Lower leg skin (tissue), 4 donors: ENCODE results near the gene RAB7A. TPM values are rescaled to one million over a fixed set of nuclear protein-coding genes. Genes with fewer than 3 reads are reported as not detected.

Source experiments
- DNase-seq, 2 donors: peaks; one replicate each; pipeline ENCODE4 v3.0.0-alpha.2; 2019; ENCODE audit warnings: low spot score in 2 of 2
- H3K4me3 ChIP-seq: fragments of 200-600 bp; sonication (generic); 2 replicates; pipeline ENCODE4 v1.5.1; 2017; ENCODE audit warnings: mild to moderate bottlenecking, low read depth; ENCODE audit not compliant: poor library complexity, severe bottlenecking
- POLR2A ChIP-seq, 2 donors: fragments of 450-650 bp; IDR thresholded peaks; one replicate each; pipeline ENCODE4 v1.6.1; 2016 to 2017; ENCODE audit warnings: antibody characterized with exemption in 2 of 2, mild to moderate bottlenecking in 1 of 2, moderate library complexity in 1 of 2
- WGBS, 2 donors: methylation state at CpG; one replicate each; pipeline ENCODE4 v1.1.5; 2018; 5-methylcytosine and 5-hydroxymethylcytosine counted together
- intact Hi-C: fragments of 100-400 bp; cut with DNase I; formaldehyde crosslinking; loops from one replicate; pipeline ENCODE4 v1.15.0; 2023; ENCODE audit warnings: low total_unique reads
- total RNA-seq, 4 donors: library from RNA; depleted of rRNA; stranded (reverse); fragments of >200 nt; gene quantifications; one replicate each; pipeline ENCODE4 v1.1.0, GENCODE V29; 2016
- TF ChIP-seq, protein P1 (sequence below), 3 donors: fragments of 450-650 bp; IDR thresholded peaks; one replicate each; pipeline ENCODE4 v1.5.1; 2016; ENCODE audit warnings: antibody characterized with exemption in 3 of 3, mild to moderate bottlenecking in 3 of 3, moderate library complexity in 2 of 3

Gene RAB7A
- total RNA-seq, 4 donors from 2014 or later, result 82.0 to 127 (median 114) TPM

DNA sequence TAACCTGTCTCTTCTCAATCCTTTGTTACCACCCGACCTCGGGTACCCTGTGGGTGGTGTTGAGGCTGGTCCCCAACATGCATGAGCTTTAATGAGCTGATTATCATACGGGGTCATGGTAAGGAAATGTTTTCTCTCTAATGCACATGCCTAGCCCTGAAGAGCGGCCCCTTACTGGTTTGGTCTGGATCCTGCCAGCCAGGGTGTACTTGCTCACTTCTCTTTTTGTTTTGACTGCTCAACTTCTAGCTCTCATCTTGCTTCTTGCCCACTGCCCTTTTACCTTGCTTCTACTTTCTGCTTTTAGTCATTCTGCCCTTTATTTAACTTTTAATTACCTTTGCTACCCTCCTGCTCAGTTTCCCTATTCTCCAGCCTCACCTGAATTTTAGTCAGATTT is 109.1 kb downstream of the RAB7A start:
- 86 to 87% methylated on average over 4 of the region's 4 CpGs for WGBS, 2 donors
- DNase-seq, result no peak
- TF ChIP-seq POLR2A (IDR thresholded peaks at IDR 0.05), result no peak
- TF ChIP-seq, protein P1, sequence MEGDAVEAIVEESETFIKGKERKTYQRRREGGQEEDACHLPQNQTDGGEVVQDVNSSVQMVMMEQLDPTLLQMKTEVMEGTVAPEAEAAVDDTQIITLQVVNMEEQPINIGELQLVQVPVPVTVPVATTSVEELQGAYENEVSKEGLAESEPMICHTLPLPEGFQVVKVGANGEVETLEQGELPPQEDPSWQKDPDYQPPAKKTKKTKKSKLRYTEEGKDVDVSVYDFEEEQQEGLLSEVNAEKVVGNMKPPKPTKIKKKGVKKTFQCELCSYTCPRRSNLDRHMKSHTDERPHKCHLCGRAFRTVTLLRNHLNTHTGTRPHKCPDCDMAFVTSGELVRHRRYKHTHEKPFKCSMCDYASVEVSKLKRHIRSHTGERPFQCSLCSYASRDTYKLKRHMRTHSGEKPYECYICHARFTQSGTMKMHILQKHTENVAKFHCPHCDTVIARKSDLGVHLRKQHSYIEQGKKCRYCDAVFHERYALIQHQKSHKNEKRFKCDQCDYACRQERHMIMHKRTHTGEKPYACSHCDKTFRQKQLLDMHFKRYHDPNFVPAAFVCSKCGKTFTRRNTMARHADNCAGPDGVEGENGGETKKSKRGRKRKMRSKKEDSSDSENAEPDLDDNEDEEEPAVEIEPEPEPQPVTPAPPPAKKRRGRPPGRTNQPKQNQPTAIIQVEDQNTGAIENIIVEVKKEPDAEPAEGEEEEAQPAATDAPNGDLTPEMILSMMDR (IDR thresholded peaks at IDR 0.05), result no peak
- intact Hi-C loops, result no loop called here
- H3K4me3 ChIP-seq, result no peak overlapping the region

DNA sequence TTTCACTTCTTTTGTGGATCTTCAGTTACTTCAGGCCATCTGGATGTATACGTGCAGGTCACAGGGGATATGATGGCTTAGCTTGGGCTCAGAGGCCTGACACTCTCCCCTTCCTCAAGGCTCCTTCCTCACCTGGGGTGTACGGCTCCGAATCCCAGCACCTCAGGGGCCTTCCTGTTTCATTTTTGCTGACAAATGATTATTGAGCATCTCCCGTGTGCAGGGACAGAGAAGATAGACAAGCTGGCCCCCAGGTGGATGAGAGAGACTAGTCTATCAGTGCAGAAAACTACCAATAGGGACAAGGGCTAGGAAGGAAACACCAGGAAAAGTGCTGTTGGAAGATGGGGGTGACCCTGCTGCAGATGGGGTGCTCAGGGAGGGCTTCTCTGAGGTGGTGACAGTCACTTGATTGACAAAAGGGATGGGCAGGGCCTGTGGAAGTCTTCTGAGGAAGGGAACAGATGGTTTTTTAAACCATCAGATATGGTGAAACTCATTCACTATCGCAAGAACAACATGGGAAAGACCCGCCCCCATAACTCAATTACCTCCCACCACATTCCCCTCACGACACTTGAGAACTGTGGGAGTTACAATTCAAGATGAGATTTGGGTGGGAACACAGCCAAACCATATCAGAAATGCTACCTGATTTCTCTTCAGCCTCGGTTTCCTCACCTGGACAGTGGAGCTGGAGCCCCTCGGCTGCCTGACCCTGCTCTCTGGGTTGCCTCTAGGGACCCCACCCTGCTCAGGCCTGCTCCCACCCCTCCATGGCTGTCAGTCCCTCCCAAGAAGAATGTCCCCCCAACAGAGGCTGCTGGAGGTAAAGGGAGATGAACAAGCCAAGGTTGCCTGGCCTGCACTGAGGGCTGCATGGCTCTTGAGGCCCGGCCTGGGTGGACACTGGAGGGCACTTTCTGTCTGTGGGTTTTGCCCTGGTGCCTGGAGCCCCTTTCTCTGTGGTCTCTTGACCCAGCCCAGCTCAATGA is 116.2 kb downstream of the RAB7A start:
- 87 to 94% methylated on average over 10 of the region's 10 CpGs for WGBS, 2 donors

DNA sequence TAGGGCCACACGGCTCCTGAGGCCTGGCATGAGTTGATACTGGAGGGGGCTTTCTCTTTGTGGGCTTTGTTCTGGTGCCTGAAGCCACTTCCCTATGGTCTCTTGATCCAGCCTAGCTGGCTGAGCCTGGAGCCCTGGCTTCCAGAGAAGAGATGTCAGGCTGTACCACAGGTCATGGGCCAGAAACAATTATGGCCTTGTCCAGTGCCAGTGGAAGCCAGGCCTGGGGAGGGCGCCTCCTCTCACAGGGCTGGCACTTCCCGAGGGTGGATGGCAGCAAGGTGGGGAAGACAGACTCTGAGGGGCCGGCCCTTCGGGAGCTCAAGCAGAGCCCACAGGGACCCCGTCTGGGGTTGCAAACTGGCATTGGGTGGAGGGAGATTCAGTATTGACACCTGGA is 118.5 kb downstream of the RAB7A start:
- no peak for DNase-seq
- 96% methylated on average over 4 to 5 of the region's 6 CpGs for WGBS, 2 donors
- no peak overlapping the region for H3K4me3 ChIP-seq
- TF ChIP-seq, protein P1 (IDR thresholded peaks at IDR 0.05), result no peak
- no peak for TF ChIP-seq POLR2A (IDR thresholded peaks at IDR 0.05)
- intact Hi-C loops, result no loop called here

More for the DNA sequence above, 116.2 kb downstream of the RAB7A start:
- no peak for TF ChIP-seq POLR2A (IDR thresholded peaks at IDR 0.05)
- TF ChIP-seq, protein P1 (IDR thresholded peaks at IDR 0.05), result no peak
- no peak overlapping the region for H3K4me3 ChIP-seq
- DNase-seq, result no peak
- intact Hi-C loops, result no loop called here

DNA sequence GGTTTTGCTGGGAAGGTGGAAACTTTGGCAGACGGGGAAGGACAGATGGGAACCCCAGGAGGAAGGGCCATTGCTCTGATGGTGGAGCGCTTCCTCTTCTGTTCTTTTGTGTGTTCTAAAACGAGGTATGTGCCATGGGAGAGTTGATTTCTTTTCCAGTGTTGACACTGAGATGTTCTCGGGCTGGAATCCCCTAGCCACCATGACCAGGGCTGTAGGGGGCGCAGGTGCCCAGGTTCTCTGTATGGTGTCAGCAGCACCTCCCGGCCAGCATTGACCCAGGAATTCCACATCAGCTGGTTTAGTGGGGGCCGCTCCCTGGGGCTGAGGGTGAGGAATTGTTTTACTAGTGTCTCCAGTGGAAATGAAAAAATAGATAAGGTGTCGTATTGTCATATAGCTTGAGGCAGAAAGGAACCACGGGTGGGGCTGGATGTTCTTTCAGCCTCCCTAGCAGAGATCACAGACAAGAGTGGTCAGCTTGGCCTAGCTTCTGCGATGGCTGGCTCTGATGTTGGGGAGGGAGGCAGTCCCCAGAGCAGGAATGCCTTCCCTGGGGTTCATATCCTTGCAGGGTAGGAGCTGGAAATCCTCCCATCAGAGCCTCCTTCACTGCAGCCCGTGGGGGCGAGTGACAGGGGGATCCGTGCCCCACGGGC is 119.3 kb downstream of the RAB7A start:
- intact Hi-C loops, result no loop called here
- no peak for DNase-seq
- no peak for TF ChIP-seq POLR2A (IDR thresholded peaks at IDR 0.05)
- TF ChIP-seq, protein P1 (IDR thresholded peaks at IDR 0.05), result no peak
- H3K4me3 ChIP-seq, result no peak overlapping the region
- 42 to 44% methylated on average over 14 of the region's 14 CpGs for WGBS, 2 donors

DNA sequence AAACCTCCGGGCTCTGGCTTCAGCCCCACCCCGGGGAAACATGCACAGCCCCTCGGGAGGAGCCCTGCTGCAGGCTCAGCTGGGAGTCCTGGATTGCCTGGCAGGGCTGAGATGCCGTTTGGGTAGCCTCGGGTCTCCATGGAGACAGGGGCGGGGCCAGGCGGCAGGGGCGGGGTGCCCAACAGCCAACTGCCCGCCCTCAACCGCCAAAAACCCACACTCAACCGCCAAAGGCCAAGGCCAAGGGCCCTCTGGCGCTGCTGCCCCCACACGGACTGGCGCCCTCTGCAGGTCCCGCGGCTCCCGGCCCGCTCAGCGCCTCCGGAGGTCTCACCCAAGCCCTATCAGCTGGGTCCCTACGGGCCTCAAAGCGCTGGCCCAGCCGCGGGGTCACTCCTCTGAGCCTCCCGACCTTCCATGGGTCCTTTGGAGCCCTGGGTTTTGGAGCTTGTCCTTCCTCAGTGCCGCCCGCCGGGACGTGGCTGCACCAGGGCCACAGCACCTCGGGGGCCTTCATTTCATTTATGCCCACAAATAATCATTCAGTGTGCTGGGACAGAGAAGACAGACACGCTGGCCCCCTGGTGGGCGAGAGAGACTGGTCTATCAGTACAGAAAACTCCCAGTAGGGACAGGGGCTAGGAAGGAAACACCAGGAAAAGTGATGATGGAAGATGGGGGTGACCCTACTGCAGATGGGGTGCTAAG is 119.9 kb downstream of the RAB7A start:
- 3 to 7% methylated on average over 15 to 20 of the region's 32 CpGs for WGBS, 2 donors
- intact Hi-C loops, result no loop called here

More for the DNA sequence above, 119.9 kb downstream of the RAB7A start:
- peak; percentile 45 to 93 for DNase-seq
- TF ChIP-seq, protein P1 (IDR thresholded peaks at IDR 0.05), result peak in 1 of 3 donors; percentile 25
- no peak for TF ChIP-seq POLR2A (IDR thresholded peaks at IDR 0.05)
- peak overlapping the region; percentile 24 for H3K4me3 ChIP-seq
